Stomach (tissue), 4 donors: Measurements from ENCODE around the gene RPS6KA2.

Experiments
- POLR2A ChIP-seq, 4 donors: fragments of 450-650 bp; IDR thresholded peaks; one replicate each; pipeline ENCODE4 v1.6.1; 2016; ENCODE audit warnings: antibody characterized with exemption in 4 of 4, control low read depth in 2 of 4, mild to moderate bottlenecking in 1 of 4, moderate library complexity in 1 of 4
- POLR2AphosphoS5 ChIP-seq, 3 donors: sonication (generic); formaldehyde crosslinking; IDR thresholded peaks; one replicate each; pipeline ENCODE4 v1.6.1; 2016; ENCODE audit warnings: antibody characterized with exemption in 3 of 3
- TF ChIP-seq, protein P1 (sequence below), 7 experiments: fragments of 450-650 bp in 4 of 7; fragments of 200-600 bp in 3 of 7; sonication (generic) in 3 of 7; IDR thresholded peaks; one replicate each; pipeline ENCODE4 v1.5.1; 2016 to 2019; ENCODE audit warnings: antibody characterized with exemption in 7 of 7, control low read depth in 2 of 7, mild to moderate bottlenecking in 1 of 7

GRCh38 chr6:166542580-166542912, 84.5 kb downstream of the RPS6KA2 start:
- no peak for TF ChIP-seq POLR2A (IDR thresholded peaks at IDR 0.05)
- no peak for TF ChIP-seq POLR2AphosphoS5 (IDR thresholded peaks at IDR 0.05)
- TF ChIP-seq, protein P1, sequence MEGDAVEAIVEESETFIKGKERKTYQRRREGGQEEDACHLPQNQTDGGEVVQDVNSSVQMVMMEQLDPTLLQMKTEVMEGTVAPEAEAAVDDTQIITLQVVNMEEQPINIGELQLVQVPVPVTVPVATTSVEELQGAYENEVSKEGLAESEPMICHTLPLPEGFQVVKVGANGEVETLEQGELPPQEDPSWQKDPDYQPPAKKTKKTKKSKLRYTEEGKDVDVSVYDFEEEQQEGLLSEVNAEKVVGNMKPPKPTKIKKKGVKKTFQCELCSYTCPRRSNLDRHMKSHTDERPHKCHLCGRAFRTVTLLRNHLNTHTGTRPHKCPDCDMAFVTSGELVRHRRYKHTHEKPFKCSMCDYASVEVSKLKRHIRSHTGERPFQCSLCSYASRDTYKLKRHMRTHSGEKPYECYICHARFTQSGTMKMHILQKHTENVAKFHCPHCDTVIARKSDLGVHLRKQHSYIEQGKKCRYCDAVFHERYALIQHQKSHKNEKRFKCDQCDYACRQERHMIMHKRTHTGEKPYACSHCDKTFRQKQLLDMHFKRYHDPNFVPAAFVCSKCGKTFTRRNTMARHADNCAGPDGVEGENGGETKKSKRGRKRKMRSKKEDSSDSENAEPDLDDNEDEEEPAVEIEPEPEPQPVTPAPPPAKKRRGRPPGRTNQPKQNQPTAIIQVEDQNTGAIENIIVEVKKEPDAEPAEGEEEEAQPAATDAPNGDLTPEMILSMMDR (IDR thresholded peaks at IDR 0.05): no peak
